WTC11 (cell line): ENCODE data around the gene DENND4B. TPM values are rescaled to one million over a fixed set of nuclear protein-coding genes. Genes with fewer than 3 reads are reported as not detected.

Source experiments
- ATAC-seq: fragments of 200-7000 bp; cut with Tn5 transposase; 2 replicates; pipeline ENCODE4 v1.10.0; 2021; ENCODE audit warnings: mild to moderate bottlenecking, moderate library complexity
- CTCF ChIA-PET: fragments of 300-600 bp; sonication (Branson Sonifier 250); formaldehyde crosslinking; loops from one replicate; lab custom pipeline; 2021; ENCODE audit warnings: antibody characterized with exemption; lab: Charles Lee
- POLR2A ChIA-PET: fragments of 350-600 bp; sonication (Branson Sonifier 250); formaldehyde crosslinking; loops from one replicate; lab custom pipeline; 2021; ENCODE audit warnings: antibody characterized with exemption; lab: Charles Lee
- DNase-seq: peaks from one replicate; pipeline ENCODE4 v3.0.0; 2021; ENCODE audit warnings: low spot score
- H3K27ac Mint-ChIP-seq: 2 replicates; pipeline ENCODE4 v1.8.0; 2021; ENCODE audit warnings: mixed read lengths
- H3K27me3 Mint-ChIP-seq: 2 replicates; pipeline ENCODE4 v1.8.0; 2021; ENCODE audit warnings: low read depth, mild to moderate bottlenecking, moderate library complexity, mixed read lengths
- H3K36me3 Mint-ChIP-seq: 2 replicates; pipeline ENCODE4 v1.8.0; 2021; ENCODE audit warnings: mixed read lengths
- H3K4me1 Mint-ChIP-seq: 2 replicates; pipeline ENCODE4 v1.8.0; 2022; ENCODE audit warnings: mixed read lengths
- H3K4me3 Mint-ChIP-seq: 2 replicates; pipeline ENCODE4 v1.8.0; 2021; ENCODE audit warnings: mild to moderate bottlenecking, moderate library complexity, mixed read lengths
- H3K9me3 Mint-ChIP-seq: 2 replicates; pipeline ENCODE4 v1.8.0; 2021; ENCODE audit warnings: mixed read lengths
- ARID4B ChIP-seq: sonication (generic); formaldehyde crosslinking; IDR thresholded peaks from 2 replicates; pipeline ENCODE4 v1.8.0; 2023; ENCODE audit warnings: missing genetic modification reagents, mild to moderate bottlenecking, borderline replicate concordance
- E2F1 ChIP-seq: sonication (generic); formaldehyde crosslinking; IDR thresholded peaks from 2 replicates; pipeline ENCODE4 v1.8.0; 2022; ENCODE audit warnings: mild to moderate bottlenecking, missing genetic modification reagents
- ETV6 ChIP-seq: sonication (generic); formaldehyde crosslinking; IDR thresholded peaks from 2 replicates; pipeline ENCODE4 v1.8.1; 2022; ENCODE audit warnings: mild to moderate bottlenecking, missing genetic modification reagents
- IRF2 ChIP-seq: sonication (generic); formaldehyde crosslinking; IDR thresholded peaks from 2 replicates; pipeline ENCODE4 v1.8.0; 2022; ENCODE audit warnings: low read depth, missing genetic modification reagents, borderline replicate concordance
- MLX ChIP-seq: sonication (generic); formaldehyde crosslinking; IDR thresholded peaks from 2 replicates; pipeline ENCODE4 v1.8.1; 2023; ENCODE audit warnings: mild to moderate bottlenecking, missing genetic modification reagents, moderate library complexity
- NR1H2 ChIP-seq: sonication (generic); formaldehyde crosslinking; IDR thresholded peaks from 2 replicates; pipeline ENCODE4 v1.9.0; 2021; ENCODE audit warnings: mild to moderate bottlenecking, moderate library complexity, missing genetic modification reagents
- SMAD3 ChIP-seq: sonication (generic); formaldehyde crosslinking; IDR thresholded peaks from 2 replicates; pipeline ENCODE4 v1.8.0; 2022; ENCODE audit warnings: missing genetic modification reagents, mild to moderate bottlenecking, borderline replicate concordance
- STAT6 ChIP-seq: sonication (generic); formaldehyde crosslinking; conservative IDR thresholded peaks from 2 replicates; pipeline ENCODE4 v1.8.1; 2023; ENCODE audit warnings: mild to moderate bottlenecking, low read depth, missing genetic modification reagents, moderate library complexity
- TP53 ChIP-seq: sonication (generic); formaldehyde crosslinking; IDR thresholded peaks from 2 replicates; pipeline ENCODE4 v1.8.1; 2023; ENCODE audit warnings: mild to moderate bottlenecking, missing genetic modification reagents
- USF2 ChIP-seq: sonication (generic); formaldehyde crosslinking; IDR thresholded peaks from 2 replicates; pipeline ENCODE4 v1.8.1; 2023; ENCODE audit warnings: mild to moderate bottlenecking, missing genetic modification reagents, moderate library complexity
- ZNF138 ChIP-seq: sonication (generic); formaldehyde crosslinking; conservative IDR thresholded peaks from 2 replicates; pipeline ENCODE4 v1.8.1; 2022; ENCODE audit warnings: mild to moderate bottlenecking, moderate library complexity, missing genetic modification reagents
- ZNF219 ChIP-seq: sonication (generic); formaldehyde crosslinking; IDR thresholded peaks from 2 replicates; pipeline ENCODE4 v1.8.0; 2023; ENCODE audit warnings: missing genetic modification reagents, mild to moderate bottlenecking, borderline replicate concordance
- total RNA-seq: library from RNA; stranded (reverse); gene quantifications from 3 replicates; pipeline ENCODE4 v1.2.3, GENCODE V29; 2021
- TF ChIP-seq, protein P1 (sequence below): sonication (generic); formaldehyde crosslinking; IDR thresholded peaks from 2 replicates; pipeline ENCODE4 v1.8.1; 2022; ENCODE audit warnings: mild to moderate bottlenecking, missing genetic modification reagents, moderate library complexity, borderline replicate concordance
- TF ChIP-seq, protein P2 (sequence below): sonication (generic); formaldehyde crosslinking; conservative IDR thresholded peaks from 2 replicates; pipeline ENCODE4 v1.8.1; 2022; ENCODE audit warnings: mild to moderate bottlenecking, missing genetic modification reagents
- TF ChIP-seq, protein P3 (sequence below): sonication (generic); formaldehyde crosslinking; IDR thresholded peaks from 2 replicates; pipeline ENCODE4 v1.8.1; 2022; ENCODE audit warnings: low read depth, missing genetic modification reagents, borderline replicate concordance

DENND4B gene
- total RNA-seq, 1 experiment from 2014 or later, result 93.1 TPM

- Mint-ChIP-seq H3K4me1 (peaks cover 7% of the 10 kb centered on the region), H3K27me3 (no peaks in the 10 kb centered on the region), H3K27ac (no peak overlapping the region), H3K4me3 (no peak overlapping the region), H3K9me3 (no peaks in the 10 kb centered on the region), H3K36me3 (peaks cover 38% of the 10 kb centered on the region)
- DNase-seq (no peak), ATAC-seq (no peak)
- CTCF ChIA-PET, result no interaction called here
- TF ChIP-seq MLX (CRISPR knock-in tag) (no peak), STAT6 (no peak)
- POLR2A ChIA-PET, result no interaction called here
Observed at GRCh38 chr1:153951183-153951582, 4.7 kb upstream of the DENND4B start.

- H3K4me3 Mint-ChIP-seq, result peak overlapping the region; percentile 81
- H3K9me3 Mint-ChIP-seq, result no peaks in the 10 kb centered on the region
- peak; percentile 54 for DNase-seq
- ChIA-PET POLR2A (interaction anchor here (0.5 to 2.3 kb wide), 14 partner anchors 8 to 48 kb away, joined by 3 to 21 read pairs (median 4); partner anchors contain the start of genes CREB3L4, CRTC2, GATAD2B and RAB13), CTCF (interaction anchor here (0.7 to 2.8 kb wide), 31 partner anchors 9 to 469 kb away, joined by 3 to 27 read pairs (median 4); partner anchors contain the start of genes CHTOP, CREB3L4, CRTC2 and GATAD2B)
- H3K4me1 Mint-ChIP-seq, result peaks cover 13% of the 10 kb centered on the region
- no peak overlapping the region for H3K27ac Mint-ChIP-seq
- H3K27me3 Mint-ChIP-seq, result no peaks in the 10 kb centered on the region
- peak; percentile 31 for ATAC-seq
- peaks cover 25% of the 10 kb centered on the region for H3K36me3 Mint-ChIP-seq
- TF ChIP-seq SMAD3 (no peak), NR1H2 (CRISPR knock-in tag) (no peak), ZNF138 (CRISPR knock-in tag) (no peak), ARID4B (CRISPR knock-in tag) (peak; percentile 17), ZNF219 (0 out of 2 replicates have a peak, but pooled peaks have one; percentile 61), TP53 (CRISPR knock-in tag) (peak; percentile 34; the same call in 1 of the 2 replicates), USF2 (CRISPR knock-in tag) (peak; percentile 67), ETV6 (no peak), IRF2 (no peak), E2F1 (CRISPR knock-in tag) (no peak)
- TF ChIP-seq, protein P1, sequence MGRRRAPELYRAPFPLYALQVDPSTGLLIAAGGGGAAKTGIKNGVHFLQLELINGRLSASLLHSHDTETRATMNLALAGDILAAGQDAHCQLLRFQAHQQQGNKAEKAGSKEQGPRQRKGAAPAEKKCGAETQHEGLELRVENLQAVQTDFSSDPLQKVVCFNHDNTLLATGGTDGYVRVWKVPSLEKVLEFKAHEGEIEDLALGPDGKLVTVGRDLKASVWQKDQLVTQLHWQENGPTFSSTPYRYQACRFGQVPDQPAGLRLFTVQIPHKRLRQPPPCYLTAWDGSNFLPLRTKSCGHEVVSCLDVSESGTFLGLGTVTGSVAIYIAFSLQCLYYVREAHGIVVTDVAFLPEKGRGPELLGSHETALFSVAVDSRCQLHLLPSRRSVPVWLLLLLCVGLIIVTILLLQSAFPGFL (CRISPR knock-in tag), result no peak
- TF ChIP-seq, protein P2, sequence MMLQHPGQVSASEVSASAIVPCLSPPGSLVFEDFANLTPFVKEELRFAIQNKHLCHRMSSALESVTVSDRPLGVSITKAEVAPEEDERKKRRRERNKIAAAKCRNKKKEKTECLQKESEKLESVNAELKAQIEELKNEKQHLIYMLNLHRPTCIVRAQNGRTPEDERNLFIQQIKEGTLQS (CRISPR knock-in tag), result no peak
- TF ChIP-seq, protein P3, sequence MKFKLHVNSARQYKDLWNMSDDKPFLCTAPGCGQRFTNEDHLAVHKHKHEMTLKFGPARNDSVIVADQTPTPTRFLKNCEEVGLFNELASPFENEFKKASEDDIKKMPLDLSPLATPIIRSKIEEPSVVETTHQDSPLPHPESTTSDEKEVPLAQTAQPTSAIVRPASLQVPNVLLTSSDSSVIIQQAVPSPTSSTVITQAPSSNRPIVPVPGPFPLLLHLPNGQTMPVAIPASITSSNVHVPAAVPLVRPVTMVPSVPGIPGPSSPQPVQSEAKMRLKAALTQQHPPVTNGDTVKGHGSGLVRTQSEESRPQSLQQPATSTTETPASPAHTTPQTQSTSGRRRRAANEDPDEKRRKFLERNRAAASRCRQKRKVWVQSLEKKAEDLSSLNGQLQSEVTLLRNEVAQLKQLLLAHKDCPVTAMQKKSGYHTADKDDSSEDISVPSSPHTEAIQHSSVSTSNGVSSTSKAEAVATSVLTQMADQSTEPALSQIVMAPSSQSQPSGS (CRISPR knock-in tag), result no peak
Observed at GRCh38 chr1:153945795-153946621, 510 bp downstream of the DENND4B start.
